Fibroblast of gingiva (primary cell): ENCODE measurements around the gene ZMYND10.
"Not testable (repeated sequence)": the region's sequence is repeated elsewhere in the genome, so short reads cannot be mapped to it uniquely, and the experiment has no call there.

Experiments
- DNase-seq: peaks from one replicate; pipeline ENCODE4 v3.0.0-alpha.2; 2011; ENCODE audit warnings: low read depth

The ZMYND10 gene

GRCh38 chr3:50325113-50325480 lies 20.4 kb downstream of the ZMYND10 start:
- no peak for DNase-seq

GRCh38 chr3:50324351-50325112 lies 21.0 kb downstream of the ZMYND10 start:
- peak; percentile 43 for DNase-seq

GRCh38 chr3:50323614-50324199 lies 21.8 kb downstream of the ZMYND10 start:
- DNase-seq: no peak

- no peak for DNase-seq
Observed at GRCh38 chr3:50323092-50323600, 22.4 kb downstream of the ZMYND10 start.

- no peak for DNase-seq
Observed at GRCh38 chr3:50322386-50323091, 23.0 kb downstream of the ZMYND10 start, which contains the start of gene HYAL2. TSS of gene HYAL2 (minus strand) at chr3:50322745. CDS start at chr3:50320489, 2,256 bp downstream.

GRCh38 chr3:50322115-50322385 lies 23.5 kb downstream of the ZMYND10 start:
- no peak for DNase-seq

GRCh38 chr3:50321336-50322114 lies 24.0 kb downstream of the ZMYND10 start:
- DNase-seq: peak; percentile 85

GRCh38 chr3:50320853-50321335 lies 24.6 kb downstream of the ZMYND10 start:
- DNase-seq: peak; percentile 70

GRCh38 chr3:50319894-50320625 lies 25.5 kb downstream of the ZMYND10 start:
- DNase-seq: no peak

- no peak for DNase-seq
Observed at GRCh38 chr3:50319181-50319893, 26.2 kb downstream of the ZMYND10 start.

GRCh38 chr3:50318615-50319014 lies 26.9 kb downstream of the ZMYND10 start:
- no peak for DNase-seq

- no peak for DNase-seq
Observed at GRCh38 chr3:50318163-50318562, 27.4 kb downstream of the ZMYND10 start.

- DNase-seq: no peak
Observed at GRCh38 chr3:50317300-50317699, 28.2 kb downstream of the ZMYND10 start.

GRCh38 chr3:50316657-50317242 lies 28.8 kb downstream of the ZMYND10 start:
- DNase-seq: no peak

- DNase-seq: no peak
Observed at GRCh38 chr3:50314816-50315215, 30.7 kb downstream of the ZMYND10 start.

GRCh38 chr3:50314342-50314741 lies 31.2 kb downstream of the ZMYND10 start:
- no peak for DNase-seq

GRCh38 chr3:50312041-50312440 lies 33.5 kb downstream of the ZMYND10 start:
- DNase-seq: not testable (repeated sequence)

- DNase-seq: no peak
Observed at GRCh38 chr3:50304601-50305000, 40.9 kb downstream of the ZMYND10 start.

- DNase-seq: no peak
Observed at GRCh38 chr3:50303013-50303815, 42.3 kb downstream of the ZMYND10 start, which contains the start of gene HYAL1. TSS of gene HYAL1 (minus strand) at chr3:50303574. CDS start at chr3:50302956, 618 bp downstream.
